Stimulated activated CD8-positive, alpha-beta memory T cell treated with anti-CD3 and anti-CD28 coated beads, Interleukin-7, amount 100 ng/mL, for 1 hour (primary cell): ENCODE results near the gene SH3GL2.
"Not testable (repeated sequence)": the region's sequence is repeated elsewhere in the genome, so short reads cannot be mapped to it uniquely, and the experiment has no call there.

Experiments used
- DNase-seq, 2 donors: peaks; one replicate each; pipeline ENCODE4 v3.0.0-alpha.2; 2020; ENCODE audit warnings: low read depth in 2 of 2

SH3GL2 gene

GRCh38 chr9:17751486-17751885 lies 172.6 kb downstream of the SH3GL2 start:
- no peak for DNase-seq

- no peak for DNase-seq
Observed at GRCh38 chr9:17752021-17752420, 173.2 kb downstream of the SH3GL2 start.

GRCh38 chr9:17757816-17758215 lies 178.9 kb downstream of the SH3GL2 start:
- no peak for DNase-seq

GRCh38 chr9:17760250-17760649 lies 181.4 kb downstream of the SH3GL2 start:
- no peak for DNase-seq

GRCh38 chr9:17761984-17762676 lies 183.3 kb downstream of the SH3GL2 start:
- no peak for DNase-seq

DNA sequence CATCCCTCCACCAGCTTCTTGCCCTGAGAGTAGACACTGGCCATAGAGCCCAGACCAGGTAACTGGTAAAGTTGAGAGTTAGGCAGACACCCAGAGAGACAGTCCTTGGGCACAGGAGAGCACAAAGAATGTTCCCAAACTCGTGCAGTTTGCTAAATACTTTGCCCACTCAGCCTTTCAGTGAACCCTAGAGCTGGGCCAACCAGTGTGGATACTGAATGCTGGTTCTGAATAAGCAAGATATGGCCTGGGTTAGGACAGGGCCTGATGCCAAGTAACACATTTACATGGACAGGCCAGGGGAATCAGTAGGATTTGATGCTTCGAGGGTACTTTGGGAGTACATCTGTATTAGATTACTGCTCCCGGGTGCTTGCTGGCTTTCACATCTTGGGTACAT lies 185.4 kb downstream of the SH3GL2 start:
- no peak for DNase-seq

DNA sequence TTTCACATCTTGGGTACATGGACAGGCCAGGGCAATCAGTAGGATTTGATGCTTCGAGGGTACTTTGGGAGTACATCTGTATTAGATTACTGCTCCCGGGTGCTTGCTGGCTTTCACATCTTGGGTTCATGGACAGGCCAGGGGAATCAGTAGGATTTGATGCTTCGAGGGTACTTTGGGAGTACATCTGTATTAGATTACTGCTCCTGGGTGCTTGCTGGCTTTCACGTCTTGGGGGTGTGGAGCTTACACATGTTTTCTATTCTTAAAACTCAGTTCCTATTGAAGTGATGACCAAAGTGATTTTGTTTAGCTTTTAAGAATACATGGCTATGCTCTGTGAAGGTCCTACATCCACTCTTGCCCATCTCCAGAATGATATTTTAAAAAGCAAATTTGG lies 186.3 kb downstream of the SH3GL2 start:
- not testable (repeated sequence) for DNase-seq

GRCh38 chr9:17772223-17772622 lies 193.4 kb downstream of the SH3GL2 start:
- DNase-seq, result no peak

DNA sequence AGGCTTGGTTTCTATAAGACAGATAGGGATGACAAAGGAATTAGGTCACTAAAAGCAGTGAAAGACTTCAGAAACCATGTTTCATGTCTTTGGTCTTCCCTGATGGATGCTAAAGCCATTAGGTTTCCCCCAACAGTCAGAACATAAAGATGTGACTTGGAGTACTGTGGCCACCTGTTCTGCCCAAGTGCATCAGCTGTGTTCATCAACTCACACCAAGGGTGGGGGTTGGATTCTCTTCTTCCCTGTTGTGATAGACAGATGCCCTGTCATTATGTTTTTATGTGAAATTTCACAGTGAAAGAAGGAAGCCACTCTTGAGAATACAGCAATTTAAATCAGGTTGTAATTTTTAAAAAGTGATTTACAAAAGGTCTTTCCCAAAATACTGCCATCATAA lies 196.8 kb downstream of the SH3GL2 start:
- DNase-seq, result no peak

DNA sequence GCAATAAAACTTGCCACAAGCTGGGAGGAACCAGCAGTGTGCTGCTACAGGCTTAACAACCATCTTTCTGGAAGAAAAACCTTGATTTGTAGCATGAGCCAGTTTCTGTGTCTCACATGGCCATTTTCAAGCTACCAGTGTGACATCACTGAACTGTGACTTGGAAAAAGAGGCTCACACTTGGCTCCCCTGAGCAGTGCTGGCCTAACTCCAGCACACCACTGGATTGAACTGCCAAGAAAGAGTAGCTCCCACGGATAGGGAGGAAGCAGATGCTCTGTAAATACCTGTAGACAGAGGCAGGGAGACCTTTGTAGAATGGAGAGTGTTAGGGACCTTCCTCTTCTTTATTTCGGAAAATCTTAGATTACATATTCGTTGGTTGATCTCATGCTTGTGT lies 197.9 kb downstream of the SH3GL2 start:
- no peak for DNase-seq

DNA sequence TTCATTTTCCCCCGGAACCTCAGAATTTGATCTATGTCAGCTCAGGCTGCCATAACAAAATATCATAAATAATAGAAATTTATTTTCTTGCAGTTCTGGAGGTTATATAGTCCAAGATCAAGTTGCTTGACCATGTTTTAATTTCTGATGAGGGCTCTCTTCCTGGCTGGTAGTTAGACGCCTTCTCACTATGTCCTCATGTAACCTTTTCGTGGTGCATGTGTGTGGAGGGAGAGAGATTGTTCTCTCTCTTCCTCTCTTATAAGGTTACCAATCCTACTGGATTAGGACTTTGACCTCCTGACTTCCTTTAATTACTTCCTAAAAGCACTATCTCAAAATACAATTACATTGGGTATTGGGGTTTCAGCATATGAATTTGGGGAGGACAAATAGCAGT lies 198.6 kb downstream of the SH3GL2 start:
- no peak for DNase-seq

GRCh38 chr9:17782430-17783149 lies 203.7 kb downstream of the SH3GL2 start:
- DNase-seq, result no peak

GRCh38 chr9:17783227-17783626 lies 204.4 kb downstream of the SH3GL2 start:
- DNase-seq, result no peak

DNA sequence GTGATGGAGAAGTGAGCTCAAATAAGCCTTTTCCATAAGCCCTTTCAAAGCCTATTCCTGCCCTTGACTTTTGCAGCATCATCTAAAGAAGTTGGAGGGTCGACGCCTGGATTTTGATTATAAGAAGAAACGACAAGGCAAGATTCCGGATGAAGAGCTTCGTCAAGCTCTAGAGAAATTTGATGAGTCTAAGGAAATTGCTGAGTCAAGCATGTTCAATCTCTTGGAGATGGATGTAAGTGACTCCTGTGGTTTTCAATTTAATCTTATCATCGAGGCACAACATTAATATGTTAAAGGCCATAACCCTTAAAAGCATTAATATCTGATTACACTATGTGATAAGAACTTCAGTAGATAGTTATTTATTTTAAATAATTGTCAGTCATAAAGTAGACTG lies 210.4 kb downstream of the SH3GL2 start:
- DNase-seq, result no peak

DNA sequence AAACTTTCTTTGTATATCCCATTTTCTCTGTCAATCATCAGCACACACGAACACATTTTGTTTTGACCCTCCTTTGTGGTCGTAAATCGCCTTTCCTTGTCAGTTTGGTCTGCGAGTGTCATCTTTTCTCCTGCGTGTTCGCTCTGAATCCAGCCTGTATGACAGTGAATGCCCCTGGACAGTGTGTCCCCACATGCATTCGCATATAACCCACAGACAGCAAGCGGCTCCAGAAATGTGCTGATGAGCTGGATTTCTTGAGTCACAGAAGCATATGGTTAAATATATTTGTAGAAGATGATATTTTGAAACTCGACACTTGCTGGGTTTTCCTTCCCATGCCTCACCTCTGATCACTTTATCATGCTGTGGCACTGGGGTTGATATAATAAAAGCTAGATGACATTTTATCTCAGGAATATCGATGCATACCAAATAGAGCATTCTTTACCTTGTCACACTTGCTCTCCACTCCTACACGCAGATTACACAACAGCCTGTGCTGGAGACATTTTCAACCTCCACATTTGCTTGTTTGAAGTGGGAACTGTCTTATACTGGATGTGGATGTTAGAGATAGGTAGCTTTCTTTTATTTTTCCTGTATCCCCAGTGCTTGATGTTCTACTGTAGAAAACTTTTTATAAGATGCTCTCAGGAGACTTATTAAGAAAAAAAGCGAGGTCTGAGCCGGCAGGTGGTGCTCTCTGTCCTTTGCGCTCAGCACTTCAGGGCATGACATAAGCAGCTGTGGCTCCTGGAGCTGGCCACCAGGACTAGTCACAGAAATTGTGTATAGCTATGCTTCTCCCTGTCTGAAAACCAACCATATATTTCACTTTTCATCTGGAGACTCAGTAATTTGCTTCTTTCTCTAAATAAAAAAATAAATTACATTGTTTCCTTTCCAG lies 215.1 kb downstream of the SH3GL2 start:
- no peak for DNase-seq

- no peak for DNase-seq
Observed at GRCh38 chr9:17795744-17796143, 216.9 kb downstream of the SH3GL2 start.

DNA sequence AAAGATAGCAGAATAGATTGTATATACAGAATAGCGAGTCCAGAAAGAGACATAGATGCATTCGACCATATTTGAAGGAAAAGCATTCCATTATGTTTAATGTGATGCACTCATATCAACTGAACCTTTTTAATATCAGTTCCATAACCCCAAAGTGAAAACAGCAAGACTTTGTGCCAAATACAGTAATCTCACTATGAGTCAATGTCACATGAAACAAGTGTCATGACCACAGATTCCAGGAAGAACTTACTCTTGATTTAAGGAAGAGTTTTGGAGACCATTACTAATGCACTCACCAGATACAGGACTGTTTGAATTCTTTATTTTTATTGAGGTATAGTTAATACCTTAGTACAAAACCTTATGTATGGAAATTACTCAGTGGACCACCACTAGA lies 220.5 kb downstream of the SH3GL2 start:
- no peak for DNase-seq

- no peak for DNase-seq
Observed at GRCh38 chr9:17800418-17800817, 221.6 kb downstream of the SH3GL2 start.

GRCh38 chr9:17802249-17802857 lies 223.5 kb downstream of the SH3GL2 start:
- no peak for DNase-seq

- DNase-seq, result no peak
Observed at GRCh38 chr9:17807613-17808282, 228.9 kb downstream of the SH3GL2 start.

DNA sequence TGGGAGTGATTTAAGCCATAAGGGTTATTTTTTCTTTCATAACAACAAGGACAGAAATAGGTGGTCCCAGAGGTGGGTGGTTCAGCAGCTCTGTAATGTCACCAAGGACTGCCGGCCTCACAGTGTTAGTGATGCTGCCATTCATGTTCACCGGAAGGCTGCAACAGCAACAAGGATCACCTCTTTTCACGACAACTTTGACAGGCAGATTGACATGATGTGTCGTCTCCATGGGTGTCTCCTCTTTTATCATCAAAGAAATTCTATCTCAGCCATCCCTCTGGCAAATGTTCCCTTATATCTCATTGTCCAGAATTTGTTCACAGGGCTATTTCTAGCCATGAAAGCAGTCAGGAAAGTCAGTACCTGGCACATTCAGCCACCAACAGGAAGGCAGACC lies 231.5 kb downstream of the SH3GL2 start:
- no peak for DNase-seq
